COR-L47 (cell line): ENCODE data around the gene MACROD1.

Source experiments
- DNase-seq: peaks from one replicate; lab custom pipeline; 2025; lab: John Stamatoyannopoulos, UW

MACROD1 gene

DNA sequence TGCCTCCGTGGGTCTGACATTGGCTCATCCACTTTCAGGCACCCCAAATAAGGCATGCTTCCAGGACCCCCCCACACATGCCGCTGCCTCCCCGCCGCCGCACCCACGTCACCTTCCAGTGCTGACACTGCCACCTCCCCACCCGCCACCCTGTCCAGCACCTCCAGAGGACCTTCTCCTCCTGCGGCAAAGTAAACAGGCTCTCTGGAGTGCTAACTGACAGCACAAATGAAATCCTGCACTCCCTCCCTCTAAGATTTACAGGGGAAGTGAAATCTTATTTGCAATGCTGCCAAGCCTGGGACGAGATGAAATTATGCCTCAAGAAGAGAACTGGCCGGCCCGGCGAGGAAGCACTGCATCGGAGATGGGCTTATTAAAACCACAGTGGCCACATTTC, 35.3 kb downstream of the MACROD1 start:
- no peak for DNase-seq

- DNase-seq, result no peak
Observed at GRCh38 chr11:64129403-64129802, 36.5 kb downstream of the MACROD1 start.

GRCh38 chr11:64128255-64129006, 37.5 kb downstream of the MACROD1 start:
- no peak for DNase-seq

GRCh38 chr11:64127267-64128072, 38.4 kb downstream of the MACROD1 start:
- DNase-seq, result no peak

DNA sequence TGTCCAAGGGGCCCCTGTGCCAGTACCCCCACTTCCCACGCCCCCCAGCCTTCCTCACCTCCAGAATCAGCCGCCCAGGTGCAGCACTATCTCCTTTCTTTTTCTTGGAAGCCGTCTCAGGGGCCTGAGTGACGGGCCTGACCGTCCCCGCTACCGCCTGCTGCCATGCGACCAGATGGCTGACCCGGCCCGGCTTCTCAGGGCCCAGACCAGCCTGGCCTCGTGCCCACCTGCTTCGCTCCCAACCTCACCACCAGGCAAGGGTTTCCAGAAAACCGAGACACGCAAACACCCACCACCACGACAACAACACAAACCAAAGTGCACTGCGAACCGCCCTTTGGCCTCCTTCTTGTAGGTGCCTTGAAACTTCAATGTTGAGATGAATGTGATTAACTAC, 39.1 kb downstream of the MACROD1 start:
- no peak for DNase-seq

- no peak for DNase-seq
Observed at GRCh38 chr11:64126371-64126770, 39.5 kb downstream of the MACROD1 start.

GRCh38 chr11:64125676-64126075, 40.2 kb downstream of the MACROD1 start:
- no peak for DNase-seq

- DNase-seq, result no peak
Observed at GRCh38 chr11:64124147-64124546, 41.8 kb downstream of the MACROD1 start.

- no peak for DNase-seq
Observed at GRCh38 chr11:64123679-64124078, 42.2 kb downstream of the MACROD1 start.

DNA sequence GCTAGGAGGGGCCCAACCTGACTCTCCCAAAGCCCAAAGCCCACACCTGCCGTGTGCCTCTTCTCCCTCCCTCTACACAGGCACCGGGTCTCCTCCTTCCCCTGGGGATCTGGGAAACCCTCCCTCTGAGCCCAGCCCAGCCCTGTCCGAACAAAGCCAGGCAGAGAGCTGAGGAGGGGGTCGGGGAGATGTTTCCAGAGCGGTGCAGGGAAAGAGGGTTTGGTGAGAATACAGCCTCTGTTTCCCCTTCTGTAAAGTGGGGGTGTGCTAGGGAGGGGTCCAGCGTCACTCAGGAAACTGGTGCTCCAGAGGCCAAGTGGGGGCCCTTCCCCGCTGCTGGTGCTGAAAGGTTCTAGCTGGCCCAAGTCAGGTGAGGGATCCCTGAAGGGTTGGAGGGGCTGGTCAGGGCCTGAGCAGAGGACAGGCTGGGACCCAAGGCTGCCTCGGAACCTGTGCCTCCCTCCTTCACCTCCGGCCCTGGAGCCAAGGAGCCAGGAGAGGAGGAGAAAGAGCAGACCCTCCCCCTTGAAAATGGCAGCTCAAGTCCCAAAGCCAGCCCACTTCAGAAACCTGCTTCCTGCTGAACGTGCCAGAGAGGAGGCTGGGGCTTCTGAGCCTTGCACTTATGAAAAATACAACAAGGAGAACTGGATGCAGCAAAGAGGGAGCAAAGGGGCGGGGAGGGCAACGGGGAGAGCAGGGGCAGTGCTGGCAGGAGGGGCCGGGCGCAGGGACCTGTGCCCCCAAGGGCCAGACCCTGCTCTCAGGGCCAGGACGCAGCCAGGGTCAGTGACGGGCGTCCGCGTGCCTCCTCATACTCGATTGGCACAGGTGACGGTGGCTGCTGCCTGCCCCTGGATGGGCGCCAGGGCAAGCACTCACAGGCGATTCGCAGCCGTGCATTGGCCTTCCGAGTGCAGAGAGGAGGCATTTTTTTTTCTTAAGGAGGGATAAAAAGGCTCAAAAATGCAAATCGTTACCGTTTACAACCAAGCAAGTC, 43.2 kb downstream of the MACROD1 start:
- DNase-seq, result no peak

DNA sequence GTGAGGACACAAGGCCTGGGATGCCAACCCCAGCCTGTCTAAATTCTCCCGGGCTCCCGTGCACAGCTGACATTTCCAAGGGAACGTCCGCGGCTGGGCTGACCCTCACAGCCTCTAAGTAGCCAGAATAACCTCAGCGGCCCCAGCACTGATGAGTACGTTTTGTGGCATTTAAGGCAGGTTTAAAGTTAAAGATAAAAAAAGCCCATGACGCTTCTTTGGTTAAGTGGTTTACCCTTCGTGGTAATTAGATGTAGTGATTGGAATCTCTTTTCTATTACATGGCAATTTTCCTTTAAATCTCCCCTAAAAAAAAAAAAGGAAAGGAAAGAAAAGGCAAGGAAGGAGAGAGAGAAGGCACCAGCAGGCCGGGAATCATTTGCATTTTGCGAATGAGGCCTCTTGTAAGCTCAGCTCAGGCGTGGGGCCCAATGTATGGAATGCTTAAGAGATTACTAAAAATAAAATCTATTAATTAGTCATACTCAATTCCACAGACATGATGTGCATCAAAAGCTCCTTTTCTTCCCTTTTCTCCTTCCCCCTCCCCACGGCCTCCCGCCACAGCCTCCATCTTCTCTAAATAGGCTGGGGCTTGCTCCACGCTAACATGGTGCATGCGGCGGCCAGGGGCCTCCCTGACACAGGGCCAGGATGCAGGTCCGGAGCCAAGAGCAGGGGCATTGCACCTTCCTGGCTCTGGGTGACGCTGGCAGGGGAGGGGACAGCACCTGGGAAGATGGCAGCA, 44.1 kb downstream of the MACROD1 start:
- no peak for DNase-seq

- DNase-seq, result no peak
Observed at GRCh38 chr11:64120951-64121569, 44.9 kb downstream of the MACROD1 start.

DNA sequence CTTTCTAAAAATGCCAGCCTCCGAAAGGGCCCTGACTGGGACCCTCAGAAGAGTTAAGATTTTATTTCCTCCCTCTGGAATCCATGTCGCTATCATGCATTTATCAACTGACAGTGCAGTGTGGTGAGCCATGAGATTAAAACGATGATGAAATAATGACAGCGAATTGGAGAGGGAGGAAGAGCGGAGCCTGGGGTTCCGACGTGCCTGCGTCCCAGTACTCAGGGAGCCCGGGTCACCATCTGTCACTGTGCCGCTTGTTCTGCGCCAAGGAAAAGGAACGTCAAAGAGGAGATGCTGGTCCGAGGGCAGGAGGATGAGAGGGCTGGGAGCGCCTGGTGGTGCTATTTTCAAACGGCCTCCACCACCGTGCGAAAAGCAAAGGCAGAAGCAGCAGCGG, 46.2 kb downstream of the MACROD1 start:
- DNase-seq, result no peak

- DNase-seq, result no peak
Observed at GRCh38 chr11:64118876-64119665, 46.8 kb downstream of the MACROD1 start.

DNA sequence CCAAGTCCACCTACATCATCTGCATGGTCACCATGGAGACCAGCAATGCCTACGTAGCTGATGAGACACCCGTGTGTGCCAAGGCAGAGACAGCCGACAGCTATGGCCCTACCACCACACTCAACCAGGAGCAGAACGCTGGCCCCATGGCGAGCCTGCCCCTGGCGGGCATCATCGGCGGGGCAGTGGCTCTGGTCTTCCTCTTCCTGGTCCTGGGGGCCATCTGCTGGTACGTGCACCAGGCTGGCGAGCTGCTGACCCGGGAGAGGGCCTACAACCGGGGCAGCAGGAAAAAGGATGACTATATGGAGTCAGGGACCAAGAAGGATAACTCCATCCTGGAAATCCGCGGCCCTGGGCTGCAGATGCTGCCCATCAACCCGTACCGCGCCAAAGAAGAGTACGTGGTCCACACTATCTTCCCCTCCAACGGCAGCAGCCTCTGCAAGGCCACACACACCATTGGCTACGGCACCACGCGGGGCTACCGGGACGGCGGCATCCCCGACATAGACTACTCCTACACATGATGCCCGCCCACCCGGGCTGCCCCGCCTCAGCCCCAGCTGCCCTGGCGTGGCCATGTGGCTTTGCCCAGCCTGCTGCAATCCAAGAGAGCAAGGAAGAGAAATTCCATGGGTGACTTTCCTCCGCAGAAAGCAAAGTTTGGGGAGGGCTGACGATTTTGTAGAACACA, 48.0 kb downstream of the MACROD1 start:
- no peak for DNase-seq

DNA sequence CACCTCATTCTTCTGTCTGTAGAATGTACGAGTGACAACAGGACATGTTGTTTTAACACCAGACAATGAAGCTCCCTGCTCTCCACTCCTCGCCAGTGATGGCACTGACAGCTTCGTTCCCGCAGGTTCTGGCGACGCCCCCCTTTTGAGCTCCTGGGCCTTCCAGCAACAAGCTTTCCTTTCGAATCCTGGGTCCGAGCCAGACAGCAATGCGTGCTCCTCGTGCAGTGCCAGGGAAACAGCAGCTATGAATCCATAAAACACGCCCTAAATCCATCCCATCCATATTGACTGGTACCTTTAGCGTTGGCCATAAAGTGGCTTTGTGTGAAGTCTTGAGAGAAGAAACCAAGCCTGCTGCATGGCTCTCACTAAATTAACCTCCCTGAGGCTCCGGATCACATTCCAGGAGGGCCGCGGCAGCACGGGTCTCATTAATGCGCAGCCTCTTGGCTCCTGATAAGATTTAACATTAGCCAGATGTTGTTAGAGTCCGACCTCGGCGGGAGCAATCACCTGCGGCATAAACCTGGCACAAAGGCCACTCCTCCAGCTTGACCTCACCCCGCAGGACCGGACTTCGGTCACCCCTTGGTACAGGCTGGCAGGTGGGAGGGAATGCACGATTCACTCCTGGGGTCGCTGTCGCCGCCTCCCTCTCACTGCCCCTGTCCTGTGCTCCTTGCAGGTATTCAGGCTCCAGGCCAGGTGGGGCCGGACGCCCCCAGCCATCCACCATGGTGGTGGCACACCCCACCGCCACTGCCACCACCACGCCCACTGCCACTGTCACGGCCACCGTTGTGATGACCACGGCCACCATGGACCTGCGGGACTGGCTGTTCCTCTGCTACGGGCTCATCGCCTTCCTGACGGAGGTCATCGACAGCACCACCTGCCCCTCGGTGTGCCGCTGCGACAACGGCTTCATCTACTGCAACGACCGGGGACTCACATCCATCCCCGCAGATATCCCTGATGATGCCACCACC, 50.1 kb downstream of the MACROD1 start:
- DNase-seq, result no peak

- no peak for DNase-seq
Observed at GRCh38 chr11:64114231-64114630, 51.7 kb downstream of the MACROD1 start.

DNA sequence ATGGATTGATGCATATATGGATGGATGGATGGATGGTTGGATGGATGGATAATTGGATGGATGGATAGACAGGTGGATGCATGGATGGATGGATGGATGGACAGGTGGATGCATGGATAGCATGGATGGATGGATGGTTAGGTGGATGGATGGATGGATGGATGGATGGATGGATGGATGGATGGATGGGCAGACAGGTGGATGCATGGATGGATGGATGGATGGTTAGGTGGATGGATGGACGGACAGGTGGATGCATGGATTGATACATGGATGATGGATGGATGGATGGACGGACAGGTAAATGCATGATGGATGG, 52.5 kb downstream of the MACROD1 start:
- DNase-seq, result no peak
